HG03280 (cell line): Measurements from ENCODE around the gene ATAD3A.

Experiments used
- ATAC-seq: cut with Tn5 transposase; IDR thresholded peaks from one replicate; pipeline ENCODE4 v1.9.1; 2021; ENCODE audit warnings: mild to moderate bottlenecking, moderate library complexity; ENCODE audit not compliant: unreplicated experiment

Gene ATAD3A

DNA sequence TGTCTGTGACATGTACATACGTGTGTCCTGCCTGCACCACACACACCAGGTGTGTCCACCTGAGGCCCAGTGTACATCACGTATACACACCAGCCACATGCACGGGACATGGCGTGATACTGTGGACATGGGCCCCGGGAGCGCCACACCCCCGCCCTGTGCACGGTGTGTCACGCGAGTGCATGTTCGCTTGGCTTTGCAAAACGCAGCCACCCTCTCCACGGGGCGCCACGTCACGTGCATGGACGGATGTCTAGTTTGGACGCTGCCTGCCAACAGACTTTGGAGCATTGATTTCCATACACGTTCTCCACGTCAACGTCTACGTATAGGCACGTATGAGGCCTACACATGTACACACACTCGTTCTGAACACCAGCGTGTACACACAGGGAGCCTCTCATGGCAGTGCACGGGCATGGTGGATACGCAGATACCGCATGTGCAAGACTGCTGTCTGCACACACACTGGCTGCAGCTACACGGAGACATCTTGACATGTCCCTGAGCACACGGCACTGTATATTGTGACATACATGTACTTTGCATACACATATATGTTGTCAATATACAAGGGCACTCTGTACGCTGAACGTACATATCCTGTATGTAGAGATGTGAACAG is 25.8 kb downstream of the ATAD3A start:
- no peak for ATAC-seq

DNA sequence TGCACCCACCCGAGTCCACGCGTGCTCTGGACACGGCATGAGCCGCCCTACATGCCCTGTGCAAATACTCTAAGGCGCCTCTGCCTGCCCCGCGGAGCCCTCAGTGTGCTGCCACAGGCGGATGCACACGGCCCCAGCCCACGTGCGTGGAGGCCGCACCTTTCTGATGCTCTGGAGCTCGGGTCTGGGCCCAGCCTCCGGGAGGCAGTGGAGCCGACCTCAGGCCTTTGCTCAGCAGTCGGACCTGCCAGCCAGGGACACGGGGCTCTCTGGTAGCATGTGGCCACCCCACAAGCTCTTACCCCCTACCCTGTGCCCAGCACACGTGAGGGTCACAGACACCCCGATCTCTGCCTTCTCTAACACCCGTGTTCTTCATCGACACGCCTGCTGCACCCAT is 26.4 kb downstream of the ATAD3A start:
- no peak for ATAC-seq

- ATAC-seq: no peak
These were observed 27.0 kb downstream of the ATAD3A start for GRCh38 chr1:1538989-1539309.

DNA sequence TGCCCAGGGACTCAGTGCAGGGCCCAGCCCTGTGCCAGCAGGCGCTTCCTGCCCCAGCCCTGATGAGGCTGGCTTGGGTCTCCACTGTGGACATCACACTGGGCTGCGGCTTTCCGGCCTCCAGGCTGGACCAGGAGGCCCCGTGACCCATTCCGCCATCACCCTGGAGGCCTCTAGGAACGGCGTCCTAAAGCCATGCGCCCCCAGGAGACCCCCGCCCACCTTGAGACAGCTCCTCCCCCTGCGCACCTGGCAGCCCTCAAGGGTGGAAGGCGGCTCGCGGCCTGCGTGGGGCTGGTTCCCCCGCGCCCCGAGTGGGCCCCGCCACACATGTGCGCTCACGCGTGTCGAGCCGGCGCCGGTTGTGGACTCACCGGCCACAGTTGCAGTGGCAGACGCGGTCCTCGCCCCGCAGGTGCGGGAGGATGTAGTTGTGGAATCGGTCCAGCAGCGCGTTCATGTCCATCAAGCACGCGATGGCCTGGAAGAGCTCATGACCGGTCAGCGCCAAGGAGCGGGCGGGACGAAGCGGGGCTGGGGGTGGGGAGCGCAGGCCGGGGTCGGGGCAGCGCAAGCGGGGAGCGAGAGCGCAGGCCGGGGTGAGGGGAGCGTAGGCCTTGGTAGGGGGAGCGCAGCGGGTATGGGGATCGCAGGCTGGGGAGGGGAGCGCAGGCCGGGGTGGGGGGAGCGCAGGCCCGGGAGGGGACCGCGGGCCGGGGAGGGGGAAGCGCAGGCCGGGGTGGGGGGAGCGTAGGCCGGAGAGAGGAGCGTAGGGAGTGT is 27.5 kb downstream of the ATAD3A start:
- ATAC-seq: no peak

- no peak for ATAC-seq
These were observed 28.3 kb downstream of the ATAD3A start, which contains the start of gene TMEM240 for GRCh38 chr1:1540090-1540817. TSS of gene TMEM240 (minus strand) at chr1:1540624. CDS start at chr1:1540346, 278 bp downstream.

GRCh38 chr1:1540818-1541628 is 29.1 kb downstream of the ATAD3A start:
- no peak for ATAC-seq

DNA sequence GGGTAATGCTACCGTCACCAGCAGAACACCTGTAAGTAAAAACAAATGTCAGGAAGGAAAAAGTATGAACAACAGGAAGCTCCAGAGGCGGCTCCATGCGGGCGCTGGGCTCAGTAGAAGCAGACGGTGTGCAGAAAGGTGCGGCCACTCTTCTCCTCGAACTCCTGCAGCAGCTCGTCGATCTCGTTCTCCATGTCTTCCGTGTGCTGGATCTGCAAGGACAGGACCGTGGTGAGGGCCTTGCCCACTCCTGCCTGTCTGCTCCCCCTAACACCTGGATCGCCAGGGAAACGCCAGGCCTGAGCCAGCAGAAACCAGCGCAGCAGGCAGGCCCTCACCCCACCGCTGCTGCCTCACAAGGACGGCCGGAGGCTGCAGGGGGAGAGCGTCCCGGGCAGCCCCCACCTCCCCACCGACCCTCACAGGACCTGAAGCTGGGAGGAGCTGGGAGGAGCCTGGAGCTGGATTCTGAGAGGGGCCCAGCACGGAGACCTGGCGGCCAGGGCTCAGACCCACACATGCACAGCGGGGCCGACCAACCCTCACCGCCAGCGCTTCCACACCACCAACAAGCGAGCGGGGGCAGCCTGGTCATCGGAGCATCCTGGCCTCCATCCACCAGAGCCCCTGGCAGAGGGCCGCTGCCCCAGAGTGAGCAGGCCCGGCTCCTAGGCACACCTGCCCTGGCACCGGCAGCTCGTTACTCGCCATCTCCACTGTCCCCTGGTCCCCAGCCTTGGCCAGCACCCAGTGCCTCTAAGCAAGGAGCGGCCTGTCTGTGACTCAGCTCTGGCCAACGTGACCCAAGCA is 30.2 kb downstream of the ATAD3A start:
- ATAC-seq: no peak

DNA sequence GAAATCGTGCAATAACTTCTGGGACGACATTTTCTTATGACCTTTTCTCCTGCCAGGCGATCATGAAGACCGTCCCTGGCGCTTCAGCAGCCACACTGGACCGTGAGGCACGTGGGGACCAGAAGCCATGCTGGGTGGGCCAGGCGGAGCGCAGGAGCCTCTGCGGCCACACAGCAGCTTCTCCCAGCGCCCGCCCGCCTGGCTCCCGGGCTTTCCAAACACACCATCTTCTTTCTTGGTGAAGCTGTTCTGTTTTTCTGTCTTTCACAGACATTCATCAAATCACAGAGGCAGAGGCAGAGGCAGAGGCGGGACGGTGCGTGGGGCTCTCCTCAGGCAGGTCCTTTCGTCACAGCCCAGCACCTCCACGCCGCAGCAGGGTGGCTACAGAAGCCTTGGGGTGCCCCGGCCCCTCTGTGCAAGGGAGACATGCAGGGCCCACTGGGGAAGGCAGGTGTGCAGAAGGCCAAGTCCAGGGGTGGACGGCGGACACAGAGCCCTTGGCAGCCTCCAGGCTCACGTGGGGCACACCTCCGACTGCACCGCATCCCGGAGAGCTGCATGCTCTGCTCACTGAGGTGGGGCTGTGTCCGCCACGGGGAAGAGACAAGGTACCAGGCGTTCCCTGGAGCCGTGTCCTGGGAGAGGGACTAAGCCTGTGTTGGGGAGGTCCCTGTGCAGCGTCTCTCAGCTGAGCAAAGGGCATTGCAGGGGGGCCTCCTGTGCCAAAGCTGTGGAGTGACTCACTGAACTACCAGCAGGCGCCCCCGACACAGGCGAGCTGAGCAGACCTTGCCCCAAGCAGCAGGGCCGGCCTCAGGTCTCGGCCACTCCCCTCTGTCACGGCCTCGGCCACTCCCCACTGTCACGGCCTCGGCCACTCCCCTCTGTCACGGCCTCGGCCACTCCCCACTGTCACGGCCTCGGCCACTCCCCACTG is 31.1 kb downstream of the ATAD3A start:
- no peak for ATAC-seq

DNA sequence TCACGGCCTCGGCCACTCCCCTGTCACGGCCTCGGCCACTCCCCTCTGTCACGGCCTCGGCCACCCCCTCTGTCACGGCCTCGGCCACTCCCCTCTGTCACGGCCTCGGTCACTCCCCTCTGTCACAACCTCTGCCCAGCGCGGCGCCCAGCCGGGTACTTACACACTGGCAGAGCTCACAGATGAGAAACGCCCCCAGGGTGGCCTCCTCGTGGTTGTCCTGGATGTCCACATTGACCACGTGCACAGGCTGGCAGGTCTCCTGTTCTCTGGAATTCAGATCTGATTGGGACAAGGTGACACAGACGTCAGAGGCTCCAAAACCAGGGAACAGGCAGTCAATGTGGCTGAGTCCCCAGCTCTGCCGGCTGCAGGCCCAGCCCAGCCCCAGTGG is 31.7 kb downstream of the ATAD3A start:
- no peak for ATAC-seq

- ATAC-seq: no peak
These were observed 32.6 kb downstream of the ATAD3A start for GRCh38 chr1:1544544-1544943.

- no peak for ATAC-seq
These were observed 34.2 kb downstream of the ATAD3A start for GRCh38 chr1:1545946-1546737.

GRCh38 chr1:1547011-1547410 is 35.0 kb downstream of the ATAD3A start:
- no peak for ATAC-seq

GRCh38 chr1:1547476-1547875 is 35.5 kb downstream of the ATAD3A start:
- ATAC-seq: no peak

DNA sequence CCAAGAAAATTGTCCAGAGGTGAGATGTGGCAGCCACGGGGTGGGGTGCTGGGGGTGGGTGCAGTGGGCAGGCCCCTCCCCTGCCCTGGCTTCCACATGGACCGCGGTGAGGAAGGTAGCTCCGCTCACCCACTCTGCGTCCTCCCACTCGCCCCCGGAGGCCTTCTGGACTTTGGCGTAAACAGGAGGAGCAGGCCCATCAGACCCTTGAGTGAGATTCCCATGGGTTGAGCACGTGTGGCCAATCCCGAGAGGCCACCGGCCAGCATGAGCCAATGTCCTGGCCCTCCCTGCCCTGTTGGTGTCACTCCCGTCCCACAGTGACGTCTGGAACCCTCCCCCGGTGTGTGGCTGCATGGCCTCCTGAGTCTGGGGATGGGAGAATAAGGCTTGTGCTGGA is 36.6 kb downstream of the ATAD3A start:
- ATAC-seq: no peak

DNA sequence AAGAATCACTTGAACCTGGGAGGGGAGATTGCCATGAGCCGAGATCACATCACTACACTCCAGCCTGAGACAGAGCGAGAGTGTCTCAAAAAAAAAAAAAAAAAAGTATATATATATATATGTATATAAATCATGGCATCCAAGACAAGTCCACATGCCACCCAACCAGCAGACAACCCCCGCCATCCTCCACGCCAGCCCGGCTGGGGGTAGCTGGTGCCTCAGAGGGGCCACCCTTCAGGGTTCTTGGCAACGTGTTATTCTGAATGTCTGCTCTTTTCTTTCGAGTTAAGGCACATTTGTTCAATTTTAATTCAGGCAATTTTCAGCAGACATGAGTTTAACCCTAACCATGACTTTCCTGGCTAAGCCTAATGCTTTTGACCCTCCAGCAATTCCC is 38.1 kb downstream of the ATAD3A start:
- no peak for ATAC-seq

DNA sequence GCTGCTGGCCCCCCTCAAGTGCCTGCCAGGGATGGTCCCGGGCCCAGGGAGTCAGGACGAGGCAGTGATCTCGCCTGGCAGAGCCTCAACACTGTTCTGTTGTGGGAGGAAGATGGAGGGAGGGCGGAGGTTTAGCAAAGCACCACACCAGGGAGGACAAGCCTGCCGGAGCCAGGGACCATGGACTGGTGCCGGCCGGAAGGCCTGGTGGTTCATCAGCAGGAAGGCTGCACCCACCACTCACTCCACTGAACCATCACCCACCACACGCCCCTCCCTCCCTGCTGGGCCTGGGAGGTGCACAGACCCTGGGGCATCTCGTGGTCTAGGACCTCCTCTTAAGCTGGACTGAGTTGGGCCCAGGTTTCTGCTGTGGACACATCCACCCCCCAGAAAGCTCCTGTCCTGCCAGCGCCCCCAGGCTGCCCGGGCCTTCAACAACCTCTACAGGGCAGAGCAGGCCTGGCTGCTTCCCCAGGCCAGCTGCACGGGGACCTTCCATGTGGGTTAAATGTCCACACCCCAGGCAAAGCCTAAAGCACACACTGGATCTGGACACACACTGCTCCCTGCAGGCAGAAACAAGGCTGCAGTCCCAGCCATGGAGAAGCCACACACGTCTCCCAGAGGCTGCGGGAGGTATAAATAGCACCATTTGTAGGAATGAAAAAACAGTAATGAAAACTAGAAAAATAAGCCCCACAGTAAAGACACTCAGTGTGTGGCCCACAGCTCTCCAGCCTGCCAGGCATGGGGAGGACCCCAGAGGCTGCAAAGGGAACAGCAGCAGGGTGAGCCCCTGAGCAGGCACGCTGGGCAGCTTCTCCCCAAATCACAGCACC is 38.9 kb downstream of the ATAD3A start:
- no peak for ATAC-seq

- ATAC-seq: no peak
These were observed 39.7 kb downstream of the ATAD3A start for GRCh38 chr1:1551524-1552262.
